PC-9 (cell line): Measurements from ENCODE around the gene CHKB. TPM values are rescaled to one million over a fixed set of nuclear protein-coding genes. Genes with fewer than 3 reads are reported as not detected.

Experiments used
- BruUV-seq: library from RNA; stranded (reverse); fragments of 400-500 nt; replicated peaks from 2 replicates; lab custom pipeline; 2021; lab: Mats Ljungman, UMichigan
- CTCF ChIA-PET: fragments of 300-600 bp; sonication (Branson Sonifier 250); formaldehyde crosslinking; loops from one replicate; lab custom pipeline; 2022; ENCODE audit warnings: antibody characterized with exemption; lab: Charles Lee
- POLR2A ChIA-PET: fragments of 300-600 bp; sonication (Branson Sonifier 250); formaldehyde crosslinking; loops from one replicate; lab custom pipeline; 2022; ENCODE audit warnings: antibody characterized with exemption; ENCODE audit not compliant: unreplicated experiment; lab: Charles Lee
- DNase-seq, 2 experiments: peaks; one replicate each; pipeline versions ENCODE4 v3.0.0 to v3.0.0-alpha.2; 2015 to 2022; ENCODE audit warnings: mixed read lengths in 1 of 2
- H2AFZ ChIP-seq: fragments of 200-600 bp; sonication (generic); 2 replicates; pipeline ENCODE4 v1.8.1; 2017; ENCODE audit warnings: antibody characterized with exemption
- H3F3A ChIP-seq: fragments of 200-600 bp; sonication (generic); 2 replicates; pipeline ENCODE4 v1.8.1; 2017; ENCODE audit warnings: antibody characterized with exemption, mild to moderate bottlenecking, low read depth; ENCODE audit not compliant: insufficient read depth
- H3K27ac ChIP-seq: fragments of 200-600 bp; sonication (generic); 2 replicates; pipeline ENCODE4 v1.6.1; 2016; ENCODE audit warnings: mixed run types
- H3K27me3 ChIP-seq: fragments of 200-600 bp; sonication (generic); 2 replicates; pipeline ENCODE4 v1.6.1; 2016; ENCODE audit warnings: low read depth, mixed run types; ENCODE audit not compliant: insufficient read depth
- H3K36me3 ChIP-seq: fragments of 200-600 bp; sonication (generic); 2 replicates; pipeline ENCODE4 v1.6.1; 2016; ENCODE audit warnings: low read depth, mixed run types
- H3K4me1 ChIP-seq: fragments of 200-600 bp; sonication (generic); replicated peaks from 2 replicates; pipeline ENCODE4 v1.6.1; 2016; ENCODE audit warnings: mixed run types; ENCODE audit not compliant: insufficient read depth
- H3K4me2 ChIP-seq: fragments of 200-600 bp; sonication (generic); 2 replicates; pipeline ENCODE4 v1.6.1; 2017; ENCODE audit warnings: mixed run types
- H3K4me3 ChIP-seq: fragments of 200-600 bp; sonication (generic); 2 replicates; pipeline ENCODE4 v1.6.1; 2016; ENCODE audit warnings: mixed run types
- H3K79me2 ChIP-seq: fragments of 200-600 bp; sonication (generic); 2 replicates; pipeline ENCODE4 v1.6.1; 2017; ENCODE audit warnings: low read depth, mixed run types
- H3K9me2 ChIP-seq: fragments of 200-600 bp; sonication (generic); 2 replicates; pipeline ENCODE4 v1.8.1; 2017; ENCODE audit warnings: mild to moderate bottlenecking; ENCODE audit not compliant: insufficient read depth
- H3K9me3 ChIP-seq: fragments of 200-600 bp; sonication (generic); 2 replicates; pipeline ENCODE4 v1.8.1; 2016; ENCODE audit warnings: low read depth; ENCODE audit not compliant: insufficient read depth
- H4K20me1 ChIP-seq: fragments of 200-600 bp; sonication (generic); 2 replicates; pipeline ENCODE4 v1.8.1; 2017; ENCODE audit not compliant: insufficient read depth
- EZH2 ChIP-seq: fragments of 200-600 bp; sonication (generic); IDR thresholded peaks from 2 replicates; pipeline ENCODE4 v1.8.0; 2017; ENCODE audit warnings: antibody characterized with exemption, low read depth
- intact Hi-C: fragments of 100-400 bp; cut with micrococcal nuclease; formaldehyde crosslinking; loops from one replicate; pipeline ENCODE4 v1.10.0; 2022; ENCODE audit not compliant: unreplicated experiment
- total RNA-seq: library from RNA; stranded (reverse); gene quantifications from 2 replicates; pipeline ENCODE4 v1.2.3, GENCODE V29; 2021
- TF ChIP-seq, protein P1 (sequence below): fragments of 200-600 bp; sonication (generic); conservative IDR thresholded peaks from 2 replicates; pipeline ENCODE4 v1.6.1; 2017; ENCODE audit warnings: mixed run types, antibody characterized with exemption, mild to moderate bottlenecking, moderate library complexity

The CHKB gene
- total RNA-seq, 1 experiment from 2014 or later = 60.0 TPM

- H3K4me1 ChIP-seq = peaks cover 38% of the 10 kb centered on the region
- H3K27me3 ChIP-seq = no peaks in the 10 kb centered on the region
- no peak for DNase-seq
- H3K36me3 ChIP-seq = no peaks in the 10 kb centered on the region
- no peak overlapping the region for H2AFZ ChIP-seq
- intact Hi-C loops = no loop called here
- H4K20me1 ChIP-seq = no peaks in the 10 kb centered on the region
- peaks cover 7% of the 10 kb centered on the region; the same call in 1 of the 2 replicates for H3K79me2 ChIP-seq
- BruUV-seq = no TSS peak
- ChIA-PET POLR2A (no interaction called here), CTCF (no interaction called here)
- peaks cover 28% of the 10 kb centered on the region for H3F3A ChIP-seq
- no peak for TF ChIP-seq EZH2
- TF ChIP-seq, protein P1, sequence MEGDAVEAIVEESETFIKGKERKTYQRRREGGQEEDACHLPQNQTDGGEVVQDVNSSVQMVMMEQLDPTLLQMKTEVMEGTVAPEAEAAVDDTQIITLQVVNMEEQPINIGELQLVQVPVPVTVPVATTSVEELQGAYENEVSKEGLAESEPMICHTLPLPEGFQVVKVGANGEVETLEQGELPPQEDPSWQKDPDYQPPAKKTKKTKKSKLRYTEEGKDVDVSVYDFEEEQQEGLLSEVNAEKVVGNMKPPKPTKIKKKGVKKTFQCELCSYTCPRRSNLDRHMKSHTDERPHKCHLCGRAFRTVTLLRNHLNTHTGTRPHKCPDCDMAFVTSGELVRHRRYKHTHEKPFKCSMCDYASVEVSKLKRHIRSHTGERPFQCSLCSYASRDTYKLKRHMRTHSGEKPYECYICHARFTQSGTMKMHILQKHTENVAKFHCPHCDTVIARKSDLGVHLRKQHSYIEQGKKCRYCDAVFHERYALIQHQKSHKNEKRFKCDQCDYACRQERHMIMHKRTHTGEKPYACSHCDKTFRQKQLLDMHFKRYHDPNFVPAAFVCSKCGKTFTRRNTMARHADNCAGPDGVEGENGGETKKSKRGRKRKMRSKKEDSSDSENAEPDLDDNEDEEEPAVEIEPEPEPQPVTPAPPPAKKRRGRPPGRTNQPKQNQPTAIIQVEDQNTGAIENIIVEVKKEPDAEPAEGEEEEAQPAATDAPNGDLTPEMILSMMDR = no peak
- no peak overlapping the region for H3K4me2 ChIP-seq
- no peaks in the 10 kb centered on the region for H3K9me2 ChIP-seq
- H3K27ac ChIP-seq = no peak overlapping the region
- H3K4me3 ChIP-seq = no peak overlapping the region
- no peaks in the 10 kb centered on the region for H3K9me3 ChIP-seq
Observed at GRCh38 chr22:50625131-50625567, 42.5 kb upstream of the CHKB start.

GRCh38 chr22:50624347-50625130 is 41.9 kb upstream of the CHKB start:
- Histone ChIP-seq H3K4me1 (peaks cover 44% of the 10 kb centered on the region), H2AFZ (no peak overlapping the region), H3K4me2 (no peak overlapping the region), H3K4me3 (no peak overlapping the region), H4K20me1 (no peaks in the 10 kb centered on the region), H3K9me3 (no peaks in the 10 kb centered on the region), H3K27ac (no peak overlapping the region), H3K9me2 (no peaks in the 10 kb centered on the region), H3F3A (peaks cover 22% of the 10 kb centered on the region), H3K79me2 (peaks cover 7% of the 10 kb centered on the region; the same call in 1 of the 2 replicates), H3K27me3 (no peaks in the 10 kb centered on the region), H3K36me3 (no peaks in the 10 kb centered on the region)
- TF ChIP-seq, protein P1 = no peak
- no peak for TF ChIP-seq EZH2
- ChIA-PET POLR2A (no interaction called here), CTCF (no interaction called here)
- intact Hi-C loops = loop anchor here (5.0 kb wide), 1 partner anchor 372 kb away; the partner anchor contains the start of gene HDAC10
- DNase-seq = no peak
- BruUV-seq = no TSS peak

DNA sequence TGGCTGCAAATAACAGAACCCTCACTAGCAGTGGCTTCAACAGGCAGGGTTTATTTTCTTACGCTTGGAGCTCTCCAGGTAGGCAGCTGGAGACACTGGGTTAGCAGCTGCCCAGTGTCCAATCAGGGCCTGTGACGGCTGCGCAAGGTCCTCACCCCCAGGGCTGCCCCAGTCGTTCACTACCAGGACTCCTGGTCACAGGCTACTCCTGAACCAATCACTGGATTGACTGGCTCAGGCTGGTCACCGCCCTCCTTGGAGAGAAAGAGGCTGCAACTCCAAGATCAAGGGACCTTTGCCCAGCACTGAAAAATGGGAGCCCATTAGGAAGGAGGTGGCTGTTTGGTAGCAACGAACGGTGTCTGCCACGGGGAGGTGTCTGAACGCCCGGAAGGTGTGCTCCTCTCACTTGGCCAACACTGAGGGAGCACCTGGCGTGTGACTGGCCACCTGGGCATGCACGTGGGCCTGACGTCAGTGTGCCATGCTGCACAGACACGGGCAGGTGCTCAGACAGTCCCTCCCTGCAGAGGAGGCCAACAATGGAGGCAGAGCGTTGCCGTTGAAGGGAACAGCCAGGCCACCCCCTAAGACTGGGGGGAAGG is 40.2 kb upstream of the CHKB start:
- Histone ChIP-seq H2AFZ (no peak overlapping the region), H3K4me1 (peaks cover 40% of the 10 kb centered on the region), H3K27me3 (no peaks in the 10 kb centered on the region), H3K36me3 (no peaks in the 10 kb centered on the region), H3K27ac (no peak overlapping the region), H3K4me2 (peak overlapping the region; percentile 81), H3K9me2 (no peaks in the 10 kb centered on the region), H3K79me2 (no peaks in the 10 kb centered on the region), H3K4me3 (no peak overlapping the region), H4K20me1 (no peaks in the 10 kb centered on the region), H3K9me3 (no peaks in the 10 kb centered on the region), H3F3A (peaks cover 21% of the 10 kb centered on the region)
- no TSS peak for BruUV-seq
- ChIA-PET POLR2A (no interaction called here), CTCF (no interaction called here)
- no peak for DNase-seq
- TF ChIP-seq, protein P1 = no peak
- no peak for TF ChIP-seq EZH2
- intact Hi-C loops = loop anchor here (5.0 kb wide), 1 partner anchor 371 kb away; the partner anchor contains the start of gene HDAC10
